ENCODE results near the gene DNMT3A. TPM values are rescaled to one million over a fixed set of nuclear protein-coding genes. Genes with fewer than 3 reads are reported as not detected.

The DNMT3A gene
- total and polyA plus RNA-seq, 2 of the 8 experiments (the other 6 are each of a cell fraction or from before 2014, with no cell fraction given) = 33.6 to 178 TPM

DNA sequence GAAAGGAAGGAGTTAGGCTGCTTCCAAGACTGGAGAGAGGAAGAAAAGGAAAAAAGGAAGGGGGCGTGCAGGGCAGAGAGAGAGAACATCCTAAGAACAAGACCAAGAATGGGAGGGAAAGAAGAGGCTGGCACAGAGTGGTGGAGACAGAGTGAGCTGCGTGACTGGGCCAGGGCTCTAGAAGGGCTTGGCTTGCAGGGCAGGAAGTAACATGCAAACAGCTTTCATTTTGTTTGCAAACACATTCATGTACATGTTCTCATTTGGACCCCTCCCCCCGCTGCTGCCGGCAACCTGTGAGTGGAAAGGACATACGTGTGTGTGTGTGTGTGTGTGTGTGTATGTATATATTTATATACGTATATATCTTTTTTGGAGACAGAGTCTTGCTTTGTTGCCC, 46.8 kb upstream of the DNMT3A start (continued):
- TF ChIP-seq, protein P1, sequence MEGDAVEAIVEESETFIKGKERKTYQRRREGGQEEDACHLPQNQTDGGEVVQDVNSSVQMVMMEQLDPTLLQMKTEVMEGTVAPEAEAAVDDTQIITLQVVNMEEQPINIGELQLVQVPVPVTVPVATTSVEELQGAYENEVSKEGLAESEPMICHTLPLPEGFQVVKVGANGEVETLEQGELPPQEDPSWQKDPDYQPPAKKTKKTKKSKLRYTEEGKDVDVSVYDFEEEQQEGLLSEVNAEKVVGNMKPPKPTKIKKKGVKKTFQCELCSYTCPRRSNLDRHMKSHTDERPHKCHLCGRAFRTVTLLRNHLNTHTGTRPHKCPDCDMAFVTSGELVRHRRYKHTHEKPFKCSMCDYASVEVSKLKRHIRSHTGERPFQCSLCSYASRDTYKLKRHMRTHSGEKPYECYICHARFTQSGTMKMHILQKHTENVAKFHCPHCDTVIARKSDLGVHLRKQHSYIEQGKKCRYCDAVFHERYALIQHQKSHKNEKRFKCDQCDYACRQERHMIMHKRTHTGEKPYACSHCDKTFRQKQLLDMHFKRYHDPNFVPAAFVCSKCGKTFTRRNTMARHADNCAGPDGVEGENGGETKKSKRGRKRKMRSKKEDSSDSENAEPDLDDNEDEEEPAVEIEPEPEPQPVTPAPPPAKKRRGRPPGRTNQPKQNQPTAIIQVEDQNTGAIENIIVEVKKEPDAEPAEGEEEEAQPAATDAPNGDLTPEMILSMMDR (IDR thresholded peaks at IDR 0.05; ENCODE audit: control extremely low read depth in 1 of 3, insufficient read depth in 1 of 3, low read depth in 1 of 3, low read length in 3 of 3) = no peak
- no peak for TF ChIP-seq GABPA (IDR thresholded peaks at IDR 0.05; ENCODE audit: borderline replicate concordance, insufficient read depth, low read length)
- TF ChIP-seq BRCA1 (IDR thresholded peaks at IDR 0.05; ENCODE audit: low read depth, low read length) = no peak
- no peak for TF ChIP-seq RBBP5 (IDR thresholded peaks at IDR 0.05; ENCODE audit: borderline replicate concordance, low read depth, low read length)
- no peak for TF ChIP-seq POU5F1 (IDR thresholded peaks at IDR 0.05; ENCODE audit: low read depth, low read length)
- TF ChIP-seq, protein P2, sequence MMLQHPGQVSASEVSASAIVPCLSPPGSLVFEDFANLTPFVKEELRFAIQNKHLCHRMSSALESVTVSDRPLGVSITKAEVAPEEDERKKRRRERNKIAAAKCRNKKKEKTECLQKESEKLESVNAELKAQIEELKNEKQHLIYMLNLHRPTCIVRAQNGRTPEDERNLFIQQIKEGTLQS (IDR thresholded peaks at IDR 0.05; ENCODE audit: insufficient read depth, low read depth, low read length) = no peak
- no peak for TF ChIP-seq GTF2F1 (IDR thresholded peaks at IDR 0.05; ENCODE audit: borderline replicate concordance, low read depth, low read length)
- no peak for TF ChIP-seq SAP30 (IDR thresholded peaks at IDR 0.05; ENCODE audit: insufficient read depth, insufficient replicate concordance, low read length)
